Measurements from ENCODE around the gene SNCB.

GRCh38 chr5:176579323-176579722 lies 51.0 kb downstream of the SNCB start:
- TF ChIP-seq POLR2A (IDR thresholded peaks at IDR 0.05; ENCODE audit: low read depth, low read length), result no peak
- TF ChIP-seq POLR2AphosphoS5 (IDR thresholded peaks at IDR 0.05; ENCODE audit: low read depth, low read length), result no peak
